GM23338 (cell line): ENCODE measurements around the gene FLOT1. TPM values are rescaled to one million over a fixed set of nuclear protein-coding genes. Genes with fewer than 3 reads are reported as not detected.
A peak's percentile ranks its signal among the peaks of the same experiment; 100 is the strongest.

ENCODE experiments used
- ATAC-seq: fragments of 200-7000 bp; cut with Tn5 transposase; 3 replicates; pipeline ENCODE4 v1.9.1; 2020
- DNase-seq: peaks from one replicate; pipeline ENCODE4 v3.0.0-alpha.2; 2015; ENCODE audit warnings: low spot score
- H2AFZ ChIP-seq: fragments of 200-600 bp; sonication (generic); 2 replicates; pipeline ENCODE4 v1.8.0; 2016; ENCODE audit warnings: antibody characterized with exemption, mild to moderate bottlenecking, moderate library complexity
- H3F3A ChIP-seq: fragments of 200-600 bp; sonication (generic); replicated peaks from 2 replicates; pipeline ENCODE4 v1.8.0; 2017; ENCODE audit warnings: antibody characterized with exemption, mixed run types, low read depth
- H3K27ac ChIP-seq: fragments of 200-600 bp; sonication (generic); 2 replicates; pipeline ENCODE4 v1.6.1; 2016; ENCODE audit warnings: low read depth
- H3K27me3 ChIP-seq: fragments of 200-600 bp; sonication (generic); 2 replicates; pipeline ENCODE4 v1.8.0; 2016; ENCODE audit warnings: mild to moderate bottlenecking, mixed run types, moderate library complexity; ENCODE audit not compliant: insufficient read depth
- H3K36me3 ChIP-seq: fragments of 200-600 bp; sonication (generic); 2 replicates; pipeline ENCODE4 v1.8.0; 2016; ENCODE audit warnings: mild to moderate bottlenecking; ENCODE audit not compliant: insufficient read depth
- H3K4me1 ChIP-seq: fragments of 200-600 bp; sonication (generic); 2 replicates; pipeline ENCODE4 v1.8.0; 2016; ENCODE audit warnings: mild to moderate bottlenecking, moderate library complexity; ENCODE audit not compliant: insufficient read depth
- H3K4me2 ChIP-seq: fragments of 200-600 bp; sonication (generic); 2 replicates; pipeline ENCODE4 v1.7.1; 2017; ENCODE audit warnings: mixed run types
- H3K4me3 ChIP-seq: fragments of 200-600 bp; sonication (generic); 2 replicates; pipeline ENCODE4 v1.6.1; 2016; ENCODE audit warnings: mixed run types
- H3K79me2 ChIP-seq: fragments of 200-600 bp; sonication (generic); replicated peaks from 2 replicates; pipeline ENCODE4 v1.8.0; 2017; ENCODE audit warnings: mild to moderate bottlenecking; ENCODE audit not compliant: insufficient read depth
- H3K9me2 ChIP-seq: fragments of 200-600 bp; sonication (generic); 2 replicates; pipeline ENCODE4 v1.8.0; 2017; ENCODE audit not compliant: insufficient read depth
- H4K20me1 ChIP-seq: fragments of 200-600 bp; sonication (generic); replicated peaks from 2 replicates; pipeline ENCODE4 v1.8.0; 2017; ENCODE audit warnings: mild to moderate bottlenecking; ENCODE audit not compliant: insufficient read depth
- H3K27ac Mint-ChIP-seq: 2 replicates; pipeline ENCODE4 v1.8.0; 2020; ENCODE audit warnings: inconsistent platforms, mild to moderate bottlenecking, moderate library complexity, mixed read lengths
- H3K27me3 Mint-ChIP-seq: 3 replicates; pipeline ENCODE4 v1.8.0; 2022; ENCODE audit warnings: low read depth, mild to moderate bottlenecking, moderate library complexity, mixed read lengths, inconsistent platforms; ENCODE audit not compliant: insufficient read depth, poor library complexity
- H3K36me3 Mint-ChIP-seq: 3 replicates; pipeline ENCODE4 v1.8.0; 2021; ENCODE audit warnings: low read depth, mild to moderate bottlenecking, inconsistent platforms, moderate library complexity, mixed read lengths
- H3K4me1 Mint-ChIP-seq: 3 replicates; pipeline ENCODE4 v1.8.0; 2020; ENCODE audit warnings: mild to moderate bottlenecking, inconsistent platforms, mixed read lengths
- H3K4me3 Mint-ChIP-seq: 3 replicates; pipeline ENCODE4 v1.8.0; 2021; ENCODE audit warnings: moderate library complexity, mild to moderate bottlenecking, inconsistent platforms, mixed read lengths
- H3K9me3 Mint-ChIP-seq: 3 replicates; pipeline ENCODE4 v1.8.0; 2020; ENCODE audit warnings: moderate library complexity, mild to moderate bottlenecking, inconsistent platforms, mixed read lengths
- CREB1 ChIP-seq: fragments of 250-450 bp; sonication (Bioruptor Pico); IDR thresholded peaks from 2 replicates; pipeline ENCODE4 v1.5.0; 2020; ENCODE audit warnings: low read depth, mild to moderate bottlenecking, moderate library complexity
- CTCF ChIP-seq, 2 experiments: fragments of 200-600 bp in 1 of 2; sonication (generic) in 1 of 2; conservative IDR thresholded peaks; 2 replicates each; pipeline versions ENCODE4 v1.5.1 to v1.6.1; 2016 to 2017; ENCODE audit warnings: antibody characterized with exemption in 2 of 2, low read depth in 2 of 2, mild to moderate bottlenecking in 2 of 2, moderate library complexity in 1 of 2
- ETS1 ChIP-seq: IDR thresholded peaks from 2 replicates; pipeline ENCODE4 v1.6.1; 2016; ENCODE audit warnings: antibody characterized with exemption
- EZH2 ChIP-seq: fragments of 200-600 bp; sonication (generic); IDR thresholded peaks from one replicate; pipeline ENCODE4 v1.8.0; 2017; ENCODE audit warnings: antibody characterized with exemption, mild to moderate bottlenecking, low read depth; ENCODE audit not compliant: unreplicated experiment
- EZH2phosphoT487 ChIP-seq: fragments of 200-600 bp; sonication (generic); IDR thresholded peaks from one replicate; pipeline ENCODE4 v1.8.1; 2018; ENCODE audit warnings: antibody characterized with exemption; ENCODE audit not compliant: unreplicated experiment
- JUNB ChIP-seq: IDR thresholded peaks from one replicate; pipeline ENCODE4 v1.6.1; 2016; ENCODE audit warnings: antibody characterized with exemption; ENCODE audit not compliant: unreplicated experiment
- NANOG ChIP-seq: IDR thresholded peaks from 2 replicates; pipeline ENCODE4 v1.6.1; 2016; ENCODE audit warnings: antibody characterized with exemption, borderline replicate concordance
- POLR2AphosphoS5 ChIP-seq: IDR thresholded peaks from 2 replicates; pipeline ENCODE4 v1.6.1; 2016; ENCODE audit warnings: antibody characterized with exemption, low read depth
- REST ChIP-seq: IDR thresholded peaks from one replicate; pipeline ENCODE4 v1.6.1; 2018; ENCODE audit warnings: antibody characterized with exemption; ENCODE audit not compliant: unreplicated experiment
- STAT1 ChIP-seq: IDR thresholded peaks from one replicate; pipeline ENCODE4 v1.6.1; 2016; ENCODE audit warnings: antibody characterized with exemption; ENCODE audit not compliant: unreplicated experiment
- ZNF114 ChIP-seq: fragments of 250-450 bp; sonication (Bioruptor Pico); IDR thresholded peaks from 2 replicates; pipeline ENCODE4 v1.5.0; 2020; ENCODE audit warnings: mild to moderate bottlenecking, moderate library complexity
- ZNF331 ChIP-seq: fragments of 250-450 bp; sonication (Bioruptor Pico); IDR thresholded peaks from 2 replicates; pipeline ENCODE4 v1.5.0; 2020; ENCODE audit warnings: low read depth, mild to moderate bottlenecking, moderate library complexity
- ZNF462 ChIP-seq: fragments of 250-450 bp; sonication (Bioruptor Pico); IDR thresholded peaks from 2 replicates; pipeline ENCODE4 v1.5.0; 2020; ENCODE audit warnings: mild to moderate bottlenecking, moderate library complexity
- polyA plus RNA-seq: library from polyadenylated mRNA; unstranded; fragments of >200 nt; fragmentation: Nextera tagmentation; extraction: Ambion mirVana; gene quantifications from 2 replicates; pipeline ENCODE4 v1.2.1, GENCODE V29; 2016
- total RNA-seq: library from RNA; depleted of rRNA; stranded (reverse); fragments of >200 nt; shearing (Covaris generic); gene quantifications from 2 replicates; pipeline ENCODE4 v1.2.3, GENCODE V29; 2014

Gene FLOT1
- total and polyA plus RNA-seq, 2 experiments from 2014 or later = 72.2 to 94.5 TPM

GRCh38 chr6:30768634-30769087 lies 26.2 kb upstream of the FLOT1 start:
- H3K4me3 Mint-ChIP-seq = no peak overlapping the region; the same call in 2 of the 3 replicates
- H3K36me3 Mint-ChIP-seq = no peaks in the 10 kb centered on the region
- Histone ChIP-seq H3K4me2 (peak overlapping the region; percentile 46; the same call in 1 of the 2 replicates), H3K4me3 (no peak overlapping the region), H3K4me1 (peaks cover 36% of the 10 kb centered on the region), H4K20me1 (no peaks in the 10 kb centered on the region), H3K27ac (no peak overlapping the region), H3K27me3 (no peaks in the 10 kb centered on the region), H3K9me2 (no peaks in the 10 kb centered on the region), H3F3A (no peaks in the 10 kb centered on the region), H2AFZ (peak overlapping the region; percentile 95; the same call in 1 of the 2 replicates), H3K79me2 (no peaks in the 10 kb centered on the region), H3K36me3 (no peaks in the 10 kb centered on the region)
- H3K4me1 Mint-ChIP-seq = peaks cover 54% of the 10 kb centered on the region
- ATAC-seq (no peak), DNase-seq (no peak)
- peaks cover 16% of the 10 kb centered on the region for H3K27me3 Mint-ChIP-seq
- H3K27ac Mint-ChIP-seq = peak overlapping the region; percentile 94
- H3K9me3 Mint-ChIP-seq = no peaks in the 10 kb centered on the region; the same call in 2 of the 3 replicates
- TF ChIP-seq EZH2phosphoT487 = no peak
- no peak for TF ChIP-seq JUNB
- TF ChIP-seq STAT1 = no peak
- TF ChIP-seq ETS1 = no peak
- TF ChIP-seq REST = no peak
- no peak for TF ChIP-seq NANOG
- no peak for TF ChIP-seq POLR2AphosphoS5
- no peak for TF ChIP-seq ZNF331 (CRISPR knock-in tag)
- TF ChIP-seq ZNF462 (CRISPR knock-in tag) = no peak
- no peak for TF ChIP-seq CREB1
- no peak for TF ChIP-seq EZH2
- TF ChIP-seq ZNF114 = no peak
- no peak for TF ChIP-seq CTCF (conservative IDR thresholded peaks at IDR 0.05; ENCODE audit: low read depth in 2 of 2)
